ENCODE data around the gene ALCAM. TPM values are rescaled to one million over a fixed set of nuclear protein-coding genes. Genes with fewer than 3 reads are reported as not detected.

ALCAM gene
- total RNA-seq, 2 donors from 2014 or later: 26.5 to 57.2 TPM

GRCh38 chr3:105513886-105514285 is 147.2 kb downstream of the ALCAM start:
- DNase-seq (ENCODE audit: low spot score): no peak
- intact Hi-C loops (cut with DNase I): no loop called here

GRCh38 chr3:105515372-105515771 is 148.7 kb downstream of the ALCAM start:
- intact Hi-C loops (cut with DNase I): no loop called here
- no peak for DNase-seq (ENCODE audit: low spot score)

- no peak for DNase-seq (ENCODE audit: low spot score)
- intact Hi-C loops (cut with DNase I): no loop called here
These were observed 150.3 kb downstream of the ALCAM start for GRCh38 chr3:105516972-105517371.

GRCh38 chr3:105518203-105518602 is 151.5 kb downstream of the ALCAM start:
- intact Hi-C loops (cut with DNase I): no loop called here

GRCh38 chr3:105518806-105519418 is 152.2 kb downstream of the ALCAM start:
- no peak for DNase-seq (ENCODE audit: low spot score)
- intact Hi-C loops (cut with DNase I): no loop called here

More at GRCh38 chr3:105518203-105518602, 151.5 kb downstream of the ALCAM start:
- no peak for DNase-seq (ENCODE audit: low spot score)

GRCh38 chr3:105521770-105522169 is 155.1 kb downstream of the ALCAM start:
- DNase-seq (ENCODE audit: low spot score): no peak
- intact Hi-C loops (cut with DNase I): no loop called here

GRCh38 chr3:105523501-105523900 is 156.8 kb downstream of the ALCAM start:
- no peak for DNase-seq (ENCODE audit: low spot score)

GRCh38 chr3:105525531-105525930 is 158.8 kb downstream of the ALCAM start:
- no peak for DNase-seq (ENCODE audit: low spot score)

More at GRCh38 chr3:105523501-105523900, 156.8 kb downstream of the ALCAM start:
- intact Hi-C loops (cut with DNase I): no loop called here

GRCh38 chr3:105526360-105527111 is 159.8 kb downstream of the ALCAM start:
- intact Hi-C loops (cut with DNase I): no loop called here
- no peak for DNase-seq (ENCODE audit: low spot score)

More at GRCh38 chr3:105525531-105525930, 158.8 kb downstream of the ALCAM start:
- intact Hi-C loops (cut with DNase I): no loop called here

GRCh38 chr3:105527535-105527934 is 160.8 kb downstream of the ALCAM start:
- intact Hi-C loops (cut with DNase I): no loop called here
- DNase-seq (ENCODE audit: low spot score): no peak

- intact Hi-C loops (cut with DNase I): no loop called here
- DNase-seq (ENCODE audit: low spot score): no peak
These were observed 161.2 kb downstream of the ALCAM start for GRCh38 chr3:105527949-105528348.

- no peak for DNase-seq (ENCODE audit: low spot score)
- intact Hi-C loops (cut with DNase I): no loop called here
These were observed 162.2 kb downstream of the ALCAM start for GRCh38 chr3:105528955-105529354.

GRCh38 chr3:105529456-105529855 is 162.7 kb downstream of the ALCAM start:
- DNase-seq (ENCODE audit: low spot score): no peak
- intact Hi-C loops (cut with DNase I): no loop called here

- intact Hi-C loops (cut with DNase I): no loop called here
- DNase-seq (ENCODE audit: low spot score): no peak
These were observed 165.5 kb downstream of the ALCAM start for GRCh38 chr3:105532251-105532650.

GRCh38 chr3:105533960-105534359 is 167.3 kb downstream of the ALCAM start:
- no peak for DNase-seq (ENCODE audit: low spot score)
- intact Hi-C loops (cut with DNase I): no loop called here

GRCh38 chr3:105534491-105534890 is 167.8 kb downstream of the ALCAM start:
- no peak for DNase-seq (ENCODE audit: low spot score)
- intact Hi-C loops (cut with DNase I): no loop called here

- DNase-seq (ENCODE audit: low spot score): no peak
- intact Hi-C loops (cut with DNase I): no loop called here
These were observed 170.8 kb downstream of the ALCAM start for GRCh38 chr3:105537371-105538080.

GRCh38 chr3:105538483-105538882 is 171.8 kb downstream of the ALCAM start:
- intact Hi-C loops (cut with DNase I): no loop called here

GRCh38 chr3:105539897-105540296 is 173.2 kb downstream of the ALCAM start:
- DNase-seq (ENCODE audit: low spot score): no peak
- intact Hi-C loops (cut with DNase I): no loop called here

More at GRCh38 chr3:105538483-105538882, 171.8 kb downstream of the ALCAM start:
- DNase-seq (ENCODE audit: low spot score): no peak

GRCh38 chr3:105542282-105543019 is 175.7 kb downstream of the ALCAM start:
- no peak for DNase-seq (ENCODE audit: low spot score)
- intact Hi-C loops (cut with DNase I): no loop called here
